Lower lobe of right lung (tissue), 2 donors: ENCODE measurements around the gene PLXNA4. TPM values are rescaled to one million over a fixed set of nuclear protein-coding genes. Genes with fewer than 3 reads are reported as not detected.
A peak's percentile ranks its signal among the peaks of the same experiment; 100 is the strongest.

ENCODE experiments used
- ATAC-seq, 2 donors: fragments of 200-7000 bp; cut with Tn5 transposase; one replicate each; pipeline ENCODE4 v1.9.1; 2020 to 2022; ENCODE audit warnings: mild to moderate bottlenecking in 2 of 2, moderate library complexity in 2 of 2
- DNase-seq: peaks from one replicate; pipeline ENCODE4 v3.0.0-alpha.2; 2020
- H3K27ac ChIP-seq: fragments of 200-600 bp; one replicate; pipeline ENCODE4 v1.8.0; 2022
- H3K27me3 ChIP-seq: fragments of 200-600 bp; one replicate; pipeline ENCODE4 v1.8.0; 2022; ENCODE audit warnings: low read depth
- H3K36me3 ChIP-seq: fragments of 200-600 bp; one replicate; pipeline ENCODE4 v1.8.0; 2022; ENCODE audit warnings: mild to moderate bottlenecking
- H3K4me1 ChIP-seq: fragments of 200-600 bp; one replicate; pipeline ENCODE4 v1.8.0; 2022
- H3K4me3 ChIP-seq: fragments of 200-600 bp; one replicate; pipeline ENCODE4 v1.8.0; 2022; ENCODE audit warnings: mild to moderate bottlenecking
- H3K9me3 ChIP-seq: fragments of 200-600 bp; one replicate; pipeline ENCODE4 v1.8.0; 2022
- intact Hi-C: fragments of 100-400 bp; cut with DNase I; formaldehyde crosslinking; loops from one replicate; pipeline ENCODE4 v1.11.0; 2022
- total RNA-seq: library from RNA; stranded (reverse); fragmentation: NEBNext Ultra II Directional; extraction: Animal tissue kit (Norgen Biotek cat#: 25700); gene quantifications from one replicate; pipeline ENCODE4 v1.2.1, GENCODE V29; 2021
- TF ChIP-seq, protein P1 (sequence below): fragments of 200-600 bp; IDR thresholded peaks from one replicate; pipeline ENCODE4 v1.8.0; 2022; ENCODE audit warnings: antibody characterized with exemption, mild to moderate bottlenecking
- donor health status: DM: no; HTN: yes; CAD: no; lungs with severe emphysema.

PLXNA4 gene
- total RNA-seq, 1 donor from 2014 or later = 4.3 TPM

DNA sequence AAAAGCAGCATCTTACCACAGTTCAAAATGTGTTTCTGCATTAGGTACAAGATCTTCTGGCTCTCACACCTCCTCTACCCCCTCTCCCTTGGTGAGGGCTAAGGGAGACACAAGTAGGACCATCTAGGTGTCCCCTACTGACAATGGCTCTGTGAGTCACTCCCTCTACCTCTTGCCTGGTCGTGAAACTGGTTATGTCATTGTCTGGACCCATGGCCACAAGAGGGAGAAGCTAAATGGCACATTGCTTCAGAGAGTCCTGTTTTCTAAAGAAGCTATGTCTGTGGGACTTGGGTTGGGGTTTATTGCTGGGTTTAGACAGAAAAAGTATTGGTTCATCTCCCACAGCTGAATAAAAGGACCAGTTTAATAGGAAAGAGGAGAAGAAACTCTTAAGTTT, 4.0 kb upstream of the PLXNA4 start:
- no peak overlapping the region for H3K4me3 ChIP-seq
- no peaks in the 10 kb centered on the region for H3K9me3 ChIP-seq
- H3K4me1 ChIP-seq = peaks cover 12% of the 10 kb centered on the region
- DNase-seq = no peak
- H3K36me3 ChIP-seq = no peaks in the 10 kb centered on the region
- H3K27ac ChIP-seq = no peak overlapping the region
- intact Hi-C loops = loop anchor here (5.0 kb wide), 1 partner anchor 263 kb away; no protein-coding TSS in a partner anchor
- no peak for ATAC-seq
- TF ChIP-seq, protein P1, sequence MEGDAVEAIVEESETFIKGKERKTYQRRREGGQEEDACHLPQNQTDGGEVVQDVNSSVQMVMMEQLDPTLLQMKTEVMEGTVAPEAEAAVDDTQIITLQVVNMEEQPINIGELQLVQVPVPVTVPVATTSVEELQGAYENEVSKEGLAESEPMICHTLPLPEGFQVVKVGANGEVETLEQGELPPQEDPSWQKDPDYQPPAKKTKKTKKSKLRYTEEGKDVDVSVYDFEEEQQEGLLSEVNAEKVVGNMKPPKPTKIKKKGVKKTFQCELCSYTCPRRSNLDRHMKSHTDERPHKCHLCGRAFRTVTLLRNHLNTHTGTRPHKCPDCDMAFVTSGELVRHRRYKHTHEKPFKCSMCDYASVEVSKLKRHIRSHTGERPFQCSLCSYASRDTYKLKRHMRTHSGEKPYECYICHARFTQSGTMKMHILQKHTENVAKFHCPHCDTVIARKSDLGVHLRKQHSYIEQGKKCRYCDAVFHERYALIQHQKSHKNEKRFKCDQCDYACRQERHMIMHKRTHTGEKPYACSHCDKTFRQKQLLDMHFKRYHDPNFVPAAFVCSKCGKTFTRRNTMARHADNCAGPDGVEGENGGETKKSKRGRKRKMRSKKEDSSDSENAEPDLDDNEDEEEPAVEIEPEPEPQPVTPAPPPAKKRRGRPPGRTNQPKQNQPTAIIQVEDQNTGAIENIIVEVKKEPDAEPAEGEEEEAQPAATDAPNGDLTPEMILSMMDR = no peak
- peaks cover 33% of the 10 kb centered on the region for H3K27me3 ChIP-seq

DNA sequence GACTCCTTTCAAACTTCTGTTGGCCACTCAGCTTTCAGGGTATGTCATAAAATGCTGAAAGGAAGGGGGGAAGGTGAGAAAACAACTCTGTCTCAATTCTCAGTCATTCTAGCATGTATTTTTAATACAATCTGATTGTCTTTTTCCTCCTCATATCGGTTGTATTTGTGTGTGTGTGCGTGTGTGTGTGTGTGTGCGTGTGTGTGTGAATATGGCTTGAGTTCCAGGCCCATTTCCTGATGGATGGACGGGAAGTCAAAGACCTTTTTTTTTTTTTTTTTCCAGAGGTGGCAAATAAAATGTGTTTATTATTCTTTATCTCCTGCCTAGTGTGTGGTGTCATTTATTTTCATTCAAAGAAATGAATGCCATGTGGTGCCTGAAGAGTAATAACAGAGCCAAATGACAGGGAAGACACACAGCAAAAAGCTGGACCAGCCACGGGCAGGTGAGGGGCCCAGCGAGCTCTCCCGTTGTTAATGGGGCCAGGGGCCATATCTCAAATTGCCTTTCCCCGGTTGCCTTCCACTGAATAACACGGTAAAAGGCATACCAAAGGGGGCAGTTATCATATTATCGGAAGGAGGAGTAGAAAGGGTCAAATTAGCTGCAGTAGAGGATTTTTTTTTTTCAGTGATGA, 3.1 kb upstream of the PLXNA4 start:
- Histone ChIP-seq H3K4me1 (peaks cover 14% of the 10 kb centered on the region), H3K4me3 (no peak overlapping the region), H3K9me3 (no peaks in the 10 kb centered on the region), H3K27me3 (peaks cover 42% of the 10 kb centered on the region), H3K27ac (no peak overlapping the region), H3K36me3 (no peaks in the 10 kb centered on the region)
- DNase-seq (no peak), ATAC-seq (no peak)
- intact Hi-C loops = no loop called here
- TF ChIP-seq, protein P1 = no peak

DNA sequence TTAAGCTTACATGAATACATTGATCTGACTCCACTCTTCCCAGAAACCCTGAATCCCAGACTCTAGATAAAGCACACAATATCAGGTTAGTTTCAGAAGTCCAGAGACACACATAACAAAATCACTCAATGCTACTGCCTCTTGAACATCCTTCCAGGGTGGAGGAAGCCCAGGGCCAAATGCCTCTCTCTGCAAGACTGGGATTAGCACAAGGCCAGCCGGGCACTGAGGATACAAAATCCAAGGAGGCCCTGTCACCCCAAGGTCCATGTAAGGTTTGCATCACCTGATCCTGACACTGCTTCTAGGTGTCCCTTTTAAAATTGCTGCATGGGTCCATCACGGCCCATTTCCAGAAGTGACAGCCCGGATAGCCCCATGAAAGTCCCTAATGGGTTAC, 2.6 kb upstream of the PLXNA4 start:
- H3K27me3 ChIP-seq = peaks cover 47% of the 10 kb centered on the region
- ATAC-seq (no peak), DNase-seq (no peak)
- H3K36me3 ChIP-seq = no peaks in the 10 kb centered on the region
- no peak overlapping the region for H3K4me3 ChIP-seq
- H3K27ac ChIP-seq = no peak overlapping the region
- no peaks in the 10 kb centered on the region for H3K9me3 ChIP-seq
- peaks cover 16% of the 10 kb centered on the region for H3K4me1 ChIP-seq
- TF ChIP-seq, protein P1 = no peak
- intact Hi-C loops = no loop called here

DNA sequence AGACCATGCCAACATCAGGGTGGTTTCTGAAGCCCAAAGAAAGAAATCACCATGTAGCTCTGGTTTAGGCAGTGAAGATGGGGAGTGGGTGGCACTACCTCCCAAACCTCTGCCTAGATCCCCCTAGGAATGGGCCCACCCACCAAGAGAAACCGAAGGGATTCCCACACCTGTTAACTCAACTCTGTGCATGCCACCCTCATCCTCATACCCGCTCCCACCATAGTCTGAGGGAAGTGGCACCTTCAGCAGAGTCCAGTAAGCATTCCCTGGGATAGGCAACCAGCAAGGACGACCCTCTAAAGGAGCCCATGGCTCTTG, 1.7 kb upstream of the PLXNA4 start:
- no peak for DNase-seq
- H3K4me1 ChIP-seq = peaks cover 23% of the 10 kb centered on the region
- ATAC-seq = no peak
- H3K27me3 ChIP-seq = peaks cover 55% of the 10 kb centered on the region
- H3K4me3 ChIP-seq = no peak overlapping the region
- intact Hi-C loops = no loop called here
- H3K27ac ChIP-seq = no peak overlapping the region
- TF ChIP-seq, protein P1 = no peak
- no peaks in the 10 kb centered on the region for H3K9me3 ChIP-seq
- no peaks in the 10 kb centered on the region for H3K36me3 ChIP-seq

DNA sequence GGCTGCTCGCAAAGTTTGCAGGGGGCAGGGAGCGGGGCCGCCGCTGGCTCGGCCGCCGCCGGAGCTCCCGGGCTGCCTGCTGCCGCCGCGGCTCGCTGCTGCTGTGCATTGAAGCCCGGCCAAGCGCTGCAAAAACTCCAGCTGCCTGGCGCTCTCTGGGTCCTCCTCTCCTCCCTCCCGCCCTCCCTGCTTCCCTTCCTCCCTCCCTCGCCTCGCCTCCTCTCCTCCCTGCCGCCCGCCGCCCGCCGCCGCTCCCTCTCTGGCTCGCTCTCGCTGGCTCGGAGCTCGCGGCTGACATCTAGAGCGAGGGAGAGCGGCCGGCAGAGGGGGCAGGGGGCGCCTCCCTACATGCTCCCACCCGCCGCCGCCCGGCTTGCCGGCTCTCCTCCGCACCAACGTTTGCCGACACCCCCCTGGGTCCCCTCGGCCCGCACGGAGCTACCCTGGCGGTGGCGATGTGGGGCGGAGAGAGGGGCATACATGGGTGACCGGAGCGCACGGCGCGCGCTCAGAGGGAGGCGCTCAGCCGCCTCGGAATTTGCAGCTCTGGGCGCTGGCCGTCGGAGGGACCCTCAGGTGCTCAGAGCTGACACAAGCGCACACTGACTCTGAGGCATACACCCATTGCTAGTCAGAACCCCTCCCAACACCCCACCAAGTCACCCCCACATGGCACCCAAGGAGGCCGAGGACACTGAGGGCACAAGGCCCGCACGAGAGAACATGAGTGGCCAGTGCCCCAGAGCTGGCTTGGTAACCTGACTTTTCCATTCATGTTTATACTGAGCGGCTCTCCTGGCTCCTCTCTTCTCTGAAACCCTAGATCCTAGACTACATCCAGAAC, 1.2 kb upstream of the PLXNA4 start:
- peak overlapping the region; percentile 37 for H3K4me3 ChIP-seq
- H3K36me3 ChIP-seq = no peaks in the 10 kb centered on the region
- peaks cover 60% of the 10 kb centered on the region for H3K27me3 ChIP-seq
- no peak overlapping the region for H3K27ac ChIP-seq
- intact Hi-C loops = no loop called here
- H3K9me3 ChIP-seq = no peaks in the 10 kb centered on the region
- ATAC-seq = peak; percentile 25 to 39
- TF ChIP-seq, protein P1 = no peak
- no peak for DNase-seq
- H3K4me1 ChIP-seq = peaks cover 23% of the 10 kb centered on the region
